Uterus (tissue), 2 donors: ENCODE results near the gene SZT2.

Source experiments
- POLR2A ChIP-seq, 2 donors: fragments of 450-650 bp; IDR thresholded peaks; one replicate each; pipeline ENCODE4 v1.6.1; 2016; ENCODE audit warnings: antibody characterized with exemption in 2 of 2, mild to moderate bottlenecking in 1 of 2, moderate library complexity in 1 of 2
- TF ChIP-seq, protein P1 (sequence below), 4 experiments: fragments of 200-600 bp in 2 of 4; fragments of 450-650 bp in 2 of 4; sonication (generic) in 2 of 4; IDR thresholded peaks; one replicate each; pipeline ENCODE4 v1.5.1; 2016 to 2019; ENCODE audit warnings: antibody characterized with exemption in 4 of 4, mild to moderate bottlenecking in 2 of 4, moderate library complexity in 1 of 4

DNA sequence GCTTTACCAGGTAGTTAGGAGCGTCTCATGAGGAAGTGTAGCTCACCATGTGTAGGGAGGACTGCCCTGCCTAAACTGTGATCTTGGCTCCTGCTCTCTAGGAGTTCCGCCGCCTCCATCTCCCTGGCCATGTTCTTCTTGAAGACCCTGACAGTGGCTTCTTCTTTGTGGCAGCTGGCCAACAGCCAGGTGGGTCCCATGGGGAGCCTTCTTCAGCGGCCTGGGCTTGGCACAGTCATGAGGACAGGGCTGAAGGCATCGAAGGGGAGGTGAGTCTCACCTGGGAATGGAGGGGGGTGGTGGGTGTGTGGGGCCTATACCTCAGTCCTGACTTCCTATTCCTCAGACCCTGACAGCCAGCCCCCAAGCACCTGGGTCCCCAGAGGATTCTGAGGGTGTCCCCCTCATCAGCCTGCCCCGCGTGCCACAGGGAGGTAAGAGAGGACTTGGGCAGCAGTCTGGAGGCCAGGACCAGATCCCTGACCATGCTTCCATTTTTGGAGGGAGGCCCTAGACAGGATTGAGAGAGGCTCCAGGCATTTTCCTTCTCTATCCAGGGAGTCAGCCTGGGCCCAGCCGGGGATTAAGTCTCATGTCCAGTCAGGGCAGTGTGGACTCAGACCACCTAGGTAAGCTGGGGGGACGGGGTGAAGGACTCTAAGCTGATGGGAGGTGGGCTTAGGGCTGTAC, 42.6 kb downstream of the SZT2 start:
- TF ChIP-seq, protein P1, sequence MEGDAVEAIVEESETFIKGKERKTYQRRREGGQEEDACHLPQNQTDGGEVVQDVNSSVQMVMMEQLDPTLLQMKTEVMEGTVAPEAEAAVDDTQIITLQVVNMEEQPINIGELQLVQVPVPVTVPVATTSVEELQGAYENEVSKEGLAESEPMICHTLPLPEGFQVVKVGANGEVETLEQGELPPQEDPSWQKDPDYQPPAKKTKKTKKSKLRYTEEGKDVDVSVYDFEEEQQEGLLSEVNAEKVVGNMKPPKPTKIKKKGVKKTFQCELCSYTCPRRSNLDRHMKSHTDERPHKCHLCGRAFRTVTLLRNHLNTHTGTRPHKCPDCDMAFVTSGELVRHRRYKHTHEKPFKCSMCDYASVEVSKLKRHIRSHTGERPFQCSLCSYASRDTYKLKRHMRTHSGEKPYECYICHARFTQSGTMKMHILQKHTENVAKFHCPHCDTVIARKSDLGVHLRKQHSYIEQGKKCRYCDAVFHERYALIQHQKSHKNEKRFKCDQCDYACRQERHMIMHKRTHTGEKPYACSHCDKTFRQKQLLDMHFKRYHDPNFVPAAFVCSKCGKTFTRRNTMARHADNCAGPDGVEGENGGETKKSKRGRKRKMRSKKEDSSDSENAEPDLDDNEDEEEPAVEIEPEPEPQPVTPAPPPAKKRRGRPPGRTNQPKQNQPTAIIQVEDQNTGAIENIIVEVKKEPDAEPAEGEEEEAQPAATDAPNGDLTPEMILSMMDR (IDR thresholded peaks at IDR 0.05): no peak
- no peak for TF ChIP-seq POLR2A (IDR thresholded peaks at IDR 0.05)
